GM10266 (cell line): ENCODE data around the gene IGFALS.

Experiments used
- DNase-seq: peaks from one replicate; pipeline ENCODE4 v3.0.0; 2012; ENCODE audit errors: extremely low spot score
- TF ChIP-seq, protein P1 (sequence below): IDR thresholded peaks from 2 replicates; pipeline ENCODE4 v1.5.1; 2012; ENCODE audit warnings: mild to moderate bottlenecking, low read depth; ENCODE audit not compliant: control insufficient read depth, insufficient read depth; ENCODE audit errors: missing control alignments

Gene IGFALS

DNA sequence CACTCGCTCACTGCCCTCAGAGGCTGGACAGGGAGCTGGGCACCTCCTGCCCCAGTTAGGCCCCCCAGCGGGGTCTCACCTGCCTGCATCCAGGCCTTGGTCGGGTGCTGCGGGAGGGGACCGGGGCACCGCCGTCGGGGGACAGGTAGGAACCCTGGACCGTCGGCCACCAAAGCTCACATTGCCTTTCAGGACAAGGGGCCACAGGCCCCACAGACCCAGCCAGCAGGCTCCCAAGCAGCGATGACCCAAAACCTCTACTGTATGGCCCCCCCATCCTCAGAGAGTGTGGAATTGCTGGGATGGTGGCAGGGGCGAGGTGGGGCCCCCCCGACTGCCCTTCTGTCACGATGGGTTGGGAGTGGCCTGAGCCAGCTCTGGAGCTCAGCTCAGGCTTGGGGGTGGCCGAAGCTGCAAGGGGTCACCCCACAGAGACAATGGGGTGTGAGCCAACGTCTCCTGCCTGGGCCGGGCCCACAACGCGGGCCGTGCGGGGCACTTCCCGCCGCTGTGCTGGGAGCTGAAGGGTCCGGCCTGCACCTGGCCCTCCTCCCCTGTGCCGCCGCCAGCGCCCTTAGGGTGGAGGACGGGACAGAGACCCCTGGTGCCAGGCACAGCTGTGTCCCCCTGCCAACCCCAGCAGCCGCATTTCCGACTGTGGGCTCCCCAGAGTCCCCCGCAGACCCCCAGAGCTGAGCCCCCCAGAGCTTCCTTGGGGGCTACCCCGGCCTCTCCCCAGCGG is 498 bp downstream of the IGFALS start:
- no peak for DNase-seq
- TF ChIP-seq, protein P1, sequence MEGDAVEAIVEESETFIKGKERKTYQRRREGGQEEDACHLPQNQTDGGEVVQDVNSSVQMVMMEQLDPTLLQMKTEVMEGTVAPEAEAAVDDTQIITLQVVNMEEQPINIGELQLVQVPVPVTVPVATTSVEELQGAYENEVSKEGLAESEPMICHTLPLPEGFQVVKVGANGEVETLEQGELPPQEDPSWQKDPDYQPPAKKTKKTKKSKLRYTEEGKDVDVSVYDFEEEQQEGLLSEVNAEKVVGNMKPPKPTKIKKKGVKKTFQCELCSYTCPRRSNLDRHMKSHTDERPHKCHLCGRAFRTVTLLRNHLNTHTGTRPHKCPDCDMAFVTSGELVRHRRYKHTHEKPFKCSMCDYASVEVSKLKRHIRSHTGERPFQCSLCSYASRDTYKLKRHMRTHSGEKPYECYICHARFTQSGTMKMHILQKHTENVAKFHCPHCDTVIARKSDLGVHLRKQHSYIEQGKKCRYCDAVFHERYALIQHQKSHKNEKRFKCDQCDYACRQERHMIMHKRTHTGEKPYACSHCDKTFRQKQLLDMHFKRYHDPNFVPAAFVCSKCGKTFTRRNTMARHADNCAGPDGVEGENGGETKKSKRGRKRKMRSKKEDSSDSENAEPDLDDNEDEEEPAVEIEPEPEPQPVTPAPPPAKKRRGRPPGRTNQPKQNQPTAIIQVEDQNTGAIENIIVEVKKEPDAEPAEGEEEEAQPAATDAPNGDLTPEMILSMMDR, result no peak

DNA sequence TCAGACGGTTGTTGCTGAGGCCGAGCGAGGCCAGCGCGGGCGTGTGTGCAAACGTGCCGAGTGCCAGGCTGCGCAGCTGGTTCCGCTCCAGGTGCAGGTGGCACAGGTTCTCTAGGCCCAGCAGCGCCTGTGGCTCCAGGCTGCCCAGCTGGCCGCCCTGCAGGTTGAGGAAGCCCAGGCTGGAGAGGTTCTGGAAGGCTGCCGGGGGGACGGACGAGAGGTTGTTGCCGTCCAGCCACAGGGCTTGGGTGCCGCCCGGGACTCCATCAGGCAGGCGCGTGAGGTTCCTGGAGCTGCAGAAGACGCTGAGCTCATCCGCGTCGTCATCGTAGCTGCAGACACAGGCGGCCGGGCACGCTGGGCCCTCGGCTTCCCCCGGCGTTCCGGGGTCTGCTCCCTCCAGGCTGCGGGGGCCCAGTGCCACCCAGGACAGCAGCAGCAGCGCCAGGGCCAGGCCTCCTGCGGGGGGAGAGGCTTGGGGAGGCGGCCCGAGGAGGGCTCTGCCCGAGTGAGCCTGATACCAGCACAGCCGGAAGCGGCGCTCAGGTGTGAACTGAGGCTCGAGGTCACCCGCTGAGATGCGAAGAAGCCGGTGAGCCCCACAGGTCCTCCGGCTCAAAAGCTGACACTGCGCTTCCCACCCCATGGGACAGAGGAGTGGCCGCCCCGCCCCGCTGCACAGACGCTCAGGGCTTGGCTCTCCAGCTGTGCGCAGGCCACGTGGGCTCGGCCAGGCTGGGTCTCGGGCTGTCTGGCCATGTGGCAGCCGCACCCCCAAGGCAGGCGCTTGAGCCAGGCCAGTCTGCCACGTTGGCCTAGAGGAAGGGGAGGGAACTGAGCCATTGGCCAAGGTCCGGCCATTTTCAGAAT is 1.3 kb downstream of the IGFALS start:
- DNase-seq, result no peak
- TF ChIP-seq, protein P1, result no peak

DNA sequence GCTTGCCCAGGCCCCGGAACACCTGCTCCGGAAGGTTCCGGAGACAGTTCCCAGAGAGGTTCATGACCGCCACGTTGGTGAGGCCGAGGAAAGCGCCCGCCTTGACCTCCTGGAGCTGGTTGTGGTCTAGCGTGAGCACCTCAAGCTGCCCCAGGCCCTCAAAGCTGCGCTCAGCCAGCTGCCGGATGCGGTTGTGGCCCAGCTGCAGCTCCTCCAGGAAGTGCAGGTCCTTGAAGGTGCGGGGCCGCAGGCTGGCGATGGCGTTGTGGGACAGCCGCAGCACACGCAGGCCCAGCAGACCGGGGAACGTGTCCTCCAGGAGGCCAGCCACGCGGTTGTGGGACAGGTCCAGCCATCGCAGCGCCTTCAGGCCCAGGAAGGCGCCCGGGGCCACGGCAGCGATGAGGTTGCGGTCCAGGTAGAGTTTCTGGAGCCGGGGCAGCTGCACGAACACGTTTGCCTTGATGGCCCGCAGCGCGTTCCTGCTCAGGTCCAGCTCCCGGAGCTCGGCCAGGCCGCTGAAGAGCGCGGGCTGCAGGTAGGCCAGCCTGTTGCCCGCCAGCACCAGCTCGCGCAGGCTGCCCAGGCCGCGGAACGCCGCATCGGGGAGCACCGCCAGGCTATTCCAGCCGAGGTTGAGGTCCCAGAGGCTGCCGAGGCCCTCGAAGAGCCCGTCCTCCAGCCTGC is 2.1 kb downstream of the IGFALS start:
- no peak for DNase-seq
- TF ChIP-seq, protein P1, result no peak

DNA sequence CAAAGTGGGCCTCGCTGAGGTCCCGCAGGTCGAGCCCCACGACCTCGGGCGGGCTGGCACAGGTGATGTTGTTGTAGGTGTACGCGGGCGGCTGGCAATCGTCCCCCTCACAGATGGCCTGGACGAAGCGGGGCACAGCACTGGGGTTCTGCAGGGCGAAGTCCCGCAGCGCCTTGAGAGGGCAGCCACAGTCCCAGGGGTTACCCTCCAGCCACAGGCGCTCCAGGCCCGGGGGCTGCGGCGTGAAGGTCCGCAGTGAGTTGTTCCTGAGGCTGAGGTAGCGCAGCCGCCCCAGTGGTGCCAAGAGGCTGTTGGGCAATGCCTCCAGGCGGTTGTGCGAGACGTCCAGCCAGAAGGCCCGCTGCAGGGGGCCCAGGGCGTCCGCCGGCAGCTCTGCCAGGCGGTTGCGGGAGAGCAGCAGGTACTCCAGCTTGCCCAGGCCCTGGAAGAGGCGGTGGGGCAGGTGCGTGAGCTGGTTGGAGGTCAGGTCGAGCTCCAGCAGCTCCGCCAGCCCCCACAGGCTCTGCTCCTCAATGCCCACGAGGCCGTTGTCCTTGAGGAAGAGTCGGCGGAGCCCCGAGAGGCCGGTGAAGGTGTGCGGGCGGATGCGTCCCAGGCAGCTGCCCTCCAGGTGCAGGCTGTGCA is 2.8 kb downstream of the IGFALS start:
- DNase-seq, result no peak
- TF ChIP-seq, protein P1, result no peak

DNA sequence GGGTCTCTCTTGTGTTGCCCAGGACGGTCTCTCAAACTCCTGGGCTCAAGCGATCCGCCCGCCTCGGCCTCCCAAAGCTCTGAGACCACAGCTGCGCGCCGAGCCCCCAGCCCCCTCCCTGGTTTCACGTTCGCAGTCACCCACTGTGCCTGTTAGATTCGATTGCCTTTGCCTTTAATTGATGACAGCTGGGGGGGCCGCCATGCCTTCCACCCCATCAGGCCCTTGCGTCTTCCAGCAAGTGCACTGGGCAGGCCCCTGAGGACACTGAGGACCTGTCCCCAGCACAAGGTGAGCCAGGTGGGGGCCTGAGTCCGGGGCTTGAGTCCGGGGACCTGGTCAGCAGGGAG is 3.3 kb downstream of the IGFALS start:
- no peak for DNase-seq
- TF ChIP-seq, protein P1, result no peak

DNA sequence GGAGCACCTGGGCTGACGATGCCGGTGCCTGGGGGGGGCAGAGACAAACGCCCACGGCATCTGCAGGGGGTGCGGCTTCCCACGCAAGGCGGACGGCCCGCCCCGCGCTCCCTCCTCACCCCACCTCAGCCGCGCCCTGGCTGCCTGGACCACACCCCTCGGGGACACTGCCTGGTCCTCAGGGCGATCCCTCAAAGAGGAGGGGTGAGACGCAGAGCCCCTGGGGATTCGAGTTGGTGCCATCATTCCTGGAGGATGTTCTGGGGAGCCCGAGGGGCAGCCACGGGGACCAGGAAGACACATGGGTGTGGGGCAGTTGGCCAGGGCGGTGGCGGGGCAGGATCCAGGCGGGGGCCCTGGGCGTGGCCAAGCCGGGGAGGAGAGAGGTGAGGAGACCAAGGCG is 3.9 kb downstream of the IGFALS start:
- no peak for DNase-seq
- TF ChIP-seq, protein P1, result no peak
